Smooth muscle cell (in vitro differentiated cells): ENCODE data around the gene AGO3. TPM values are rescaled to one million over a fixed set of nuclear protein-coding genes. Genes with fewer than 3 reads are reported as not detected.

Experiments
- DNase-seq: peaks from one replicate; lab custom pipeline; 2025; ENCODE audit not compliant: unreplicated experiment; lab: John Stamatoyannopoulos, UW
- H2AFZ ChIP-seq: fragments of 200-600 bp; sonication (generic); 2 replicates; pipeline ENCODE4 v1.6.0; 2016; ENCODE audit warnings: antibody characterized with exemption, low read depth, mild to moderate bottlenecking
- H3F3A ChIP-seq: fragments of 200-600 bp; sonication (generic); 2 replicates; pipeline ENCODE4 v1.6.0; 2017; ENCODE audit warnings: antibody characterized with exemption, low read depth
- H3K27ac ChIP-seq: fragments of 200-600 bp; sonication (generic); 2 replicates; pipeline ENCODE4 v1.5.1; 2016; ENCODE audit warnings: low read depth, mild to moderate bottlenecking
- H3K27me3 ChIP-seq: fragments of 200-600 bp; sonication (generic); 2 replicates; pipeline ENCODE4 v1.6.1; 2016; ENCODE audit warnings: low read depth, mild to moderate bottlenecking
- H3K36me3 ChIP-seq: fragments of 200-600 bp; sonication (generic); 2 replicates; pipeline ENCODE4 v1.5.1; 2016; ENCODE audit warnings: low read depth
- H3K4me1 ChIP-seq: fragments of 200-600 bp; sonication (generic); 2 replicates; pipeline ENCODE4 v1.5.1; 2016; ENCODE audit warnings: low read depth
- H3K4me2 ChIP-seq: fragments of 200-600 bp; sonication (generic); 2 replicates; pipeline ENCODE4 v1.6.0; 2016; ENCODE audit warnings: mild to moderate bottlenecking
- H3K4me3 ChIP-seq: fragments of 200-600 bp; sonication (generic); 2 replicates; pipeline ENCODE4 v1.5.1; 2016; ENCODE audit warnings: mild to moderate bottlenecking
- H3K79me2 ChIP-seq: fragments of 200-600 bp; sonication (generic); 2 replicates; pipeline ENCODE4 v1.6.0; 2016; ENCODE audit warnings: low read depth, mild to moderate bottlenecking
- H3K9ac ChIP-seq: fragments of 200-600 bp; sonication (generic); 2 replicates; pipeline ENCODE4 v1.6.0; 2016; ENCODE audit warnings: low read depth
- H3K9me3 ChIP-seq: fragments of 200-600 bp; sonication (generic); replicated peaks from 2 replicates; pipeline ENCODE4 v1.5.1; 2016; ENCODE audit warnings: low read depth
- H4K20me1 ChIP-seq: fragments of 200-600 bp; sonication (generic); 2 replicates; pipeline ENCODE4 v1.6.0; 2016; ENCODE audit warnings: low read depth
- WGBS: methylation state at CpG from one replicate; pipeline ENCODE4 v1.1.7; 2016; ENCODE audit warnings: low lambda C conversion rate; 5-methylcytosine and 5-hydroxymethylcytosine counted together
- polyA plus RNA-seq: library from polyadenylated mRNA; unstranded; fragments of >200 nt; fragmentation: Nextera tagmentation; extraction: Ambion mirVana; gene quantifications from 2 replicates; pipeline ENCODE4 v1.2.1, GENCODE V29; 2016
- total RNA-seq: library from RNA; depleted of rRNA; stranded (reverse); fragments of >200 nt; gene quantifications from 2 replicates; pipeline ENCODE4 v1.2.3, GENCODE V29; 2014
- TF ChIP-seq, protein P1 (sequence below): fragments of 200-600 bp; sonication (generic); IDR thresholded peaks from 2 replicates; pipeline ENCODE4 v1.5.1; 2017; ENCODE audit warnings: borderline replicate concordance, mild to moderate bottlenecking, antibody characterized with exemption; ENCODE audit not compliant: insufficient read depth, poor library complexity, severe bottlenecking

AGO3 gene
- total and polyA plus RNA-seq, 2 experiments from 2014 or later: 14.3 to 31.6 TPM

DNA sequence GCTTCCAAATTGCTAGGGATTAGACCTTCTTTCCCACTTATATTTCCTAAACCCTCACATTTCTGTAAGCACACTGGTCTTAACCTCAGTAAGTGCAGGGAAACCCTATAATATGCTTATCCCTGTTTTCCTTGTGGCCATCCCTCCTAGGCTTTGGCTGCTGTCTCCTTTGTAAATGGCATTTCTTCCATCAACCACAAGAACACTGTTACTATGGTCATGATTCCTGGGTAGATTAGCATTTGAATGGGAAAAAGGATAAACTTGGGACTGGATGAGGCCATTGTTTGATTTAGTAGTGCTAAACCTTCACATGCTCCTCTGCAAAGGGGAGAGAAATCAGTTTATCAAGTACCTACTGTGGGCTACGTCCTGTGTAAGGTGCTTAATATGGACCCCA lies 16.2 kb upstream of the AGO3 start:
- 97% methylated on average over 1 of the region's 1 CpG for WGBS
- Histone ChIP-seq H3K27me3 (no peaks in the 10 kb centered on the region), H2AFZ (no peak overlapping the region), H4K20me1 (no peaks in the 10 kb centered on the region), H3F3A (no peaks in the 10 kb centered on the region), H3K9me3 (no peaks in the 10 kb centered on the region), H3K9ac (no peak overlapping the region), H3K4me1 (no peaks in the 10 kb centered on the region), H3K36me3 (peaks cover 17% of the 10 kb centered on the region), H3K4me2 (no peak overlapping the region), H3K79me2 (no peaks in the 10 kb centered on the region), H3K4me3 (no peak overlapping the region), H3K27ac (no peak overlapping the region)
- TF ChIP-seq, protein P1, sequence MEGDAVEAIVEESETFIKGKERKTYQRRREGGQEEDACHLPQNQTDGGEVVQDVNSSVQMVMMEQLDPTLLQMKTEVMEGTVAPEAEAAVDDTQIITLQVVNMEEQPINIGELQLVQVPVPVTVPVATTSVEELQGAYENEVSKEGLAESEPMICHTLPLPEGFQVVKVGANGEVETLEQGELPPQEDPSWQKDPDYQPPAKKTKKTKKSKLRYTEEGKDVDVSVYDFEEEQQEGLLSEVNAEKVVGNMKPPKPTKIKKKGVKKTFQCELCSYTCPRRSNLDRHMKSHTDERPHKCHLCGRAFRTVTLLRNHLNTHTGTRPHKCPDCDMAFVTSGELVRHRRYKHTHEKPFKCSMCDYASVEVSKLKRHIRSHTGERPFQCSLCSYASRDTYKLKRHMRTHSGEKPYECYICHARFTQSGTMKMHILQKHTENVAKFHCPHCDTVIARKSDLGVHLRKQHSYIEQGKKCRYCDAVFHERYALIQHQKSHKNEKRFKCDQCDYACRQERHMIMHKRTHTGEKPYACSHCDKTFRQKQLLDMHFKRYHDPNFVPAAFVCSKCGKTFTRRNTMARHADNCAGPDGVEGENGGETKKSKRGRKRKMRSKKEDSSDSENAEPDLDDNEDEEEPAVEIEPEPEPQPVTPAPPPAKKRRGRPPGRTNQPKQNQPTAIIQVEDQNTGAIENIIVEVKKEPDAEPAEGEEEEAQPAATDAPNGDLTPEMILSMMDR: no peak
- DNase-seq: no peak

DNA sequence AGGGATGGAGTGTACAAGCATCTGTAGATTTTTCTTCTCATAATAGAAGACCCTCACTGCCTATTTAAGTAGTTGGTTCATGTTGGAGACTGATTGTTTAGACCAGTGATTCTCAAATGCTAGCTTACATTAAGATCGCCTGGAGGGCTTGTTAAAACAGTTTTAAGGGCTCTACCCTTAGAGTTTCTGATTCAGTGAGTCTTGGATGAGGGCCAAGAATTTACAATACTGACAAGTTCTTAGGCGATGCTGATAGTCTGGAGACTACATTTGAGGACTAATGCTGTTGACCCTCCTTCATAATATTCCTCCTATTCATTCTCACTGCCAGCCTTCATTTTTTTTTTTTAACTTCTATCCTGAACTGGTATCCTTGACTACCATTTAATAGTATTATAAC lies 15.2 kb upstream of the AGO3 start:
- Histone ChIP-seq H3K4me1 (no peaks in the 10 kb centered on the region), H2AFZ (no peak overlapping the region), H3K79me2 (no peaks in the 10 kb centered on the region), H3K4me3 (no peak overlapping the region), H3K27me3 (no peaks in the 10 kb centered on the region), H3K36me3 (peaks cover 17% of the 10 kb centered on the region), H3F3A (no peaks in the 10 kb centered on the region), H3K4me2 (no peak overlapping the region), H4K20me1 (no peaks in the 10 kb centered on the region), H3K9ac (no peak overlapping the region), H3K27ac (no peak overlapping the region), H3K9me3 (no peaks in the 10 kb centered on the region)
- WGBS: 67% methylated on average over 2 of the region's 2 CpGs
- TF ChIP-seq, protein P1: no peak
- DNase-seq: no peak

DNA sequence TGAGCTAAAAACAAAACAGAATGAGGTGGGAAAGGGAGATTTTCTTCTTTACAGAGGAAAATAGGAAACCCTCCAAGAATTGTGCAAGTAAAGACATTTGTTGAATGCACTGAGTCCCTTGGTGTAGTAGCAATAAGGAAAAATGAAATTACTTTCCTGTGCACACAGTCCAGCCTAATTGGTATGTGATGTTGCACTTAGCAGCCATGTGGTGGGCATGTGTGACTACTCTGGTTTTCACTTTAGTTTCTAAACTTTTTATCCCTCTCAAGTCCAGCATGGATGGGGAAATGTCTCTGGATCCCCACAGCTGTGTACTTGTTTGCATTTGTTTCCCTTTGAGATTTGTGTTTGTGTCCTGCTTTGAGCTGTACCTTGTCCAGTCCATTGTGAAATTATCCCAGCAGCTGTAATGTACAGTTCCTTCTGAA lies 7.1 kb upstream of the AGO3 start:
- H3K36me3 ChIP-seq: no peaks in the 10 kb centered on the region
- no peak overlapping the region for H3K4me2 ChIP-seq
- no peaks in the 10 kb centered on the region for H3K79me2 ChIP-seq
- H3K27ac ChIP-seq: no peak overlapping the region
- TF ChIP-seq, protein P1: no peak
- H3K9ac ChIP-seq: no peak overlapping the region
- no peaks in the 10 kb centered on the region for H3K4me1 ChIP-seq
- H3K27me3 ChIP-seq: no peaks in the 10 kb centered on the region
- no peaks in the 10 kb centered on the region for H3F3A ChIP-seq
- H3K9me3 ChIP-seq: no peaks in the 10 kb centered on the region
- DNase-seq: no peak
- no peak overlapping the region for H2AFZ ChIP-seq
- no peak overlapping the region for H3K4me3 ChIP-seq
- no peaks in the 10 kb centered on the region for H4K20me1 ChIP-seq

DNA sequence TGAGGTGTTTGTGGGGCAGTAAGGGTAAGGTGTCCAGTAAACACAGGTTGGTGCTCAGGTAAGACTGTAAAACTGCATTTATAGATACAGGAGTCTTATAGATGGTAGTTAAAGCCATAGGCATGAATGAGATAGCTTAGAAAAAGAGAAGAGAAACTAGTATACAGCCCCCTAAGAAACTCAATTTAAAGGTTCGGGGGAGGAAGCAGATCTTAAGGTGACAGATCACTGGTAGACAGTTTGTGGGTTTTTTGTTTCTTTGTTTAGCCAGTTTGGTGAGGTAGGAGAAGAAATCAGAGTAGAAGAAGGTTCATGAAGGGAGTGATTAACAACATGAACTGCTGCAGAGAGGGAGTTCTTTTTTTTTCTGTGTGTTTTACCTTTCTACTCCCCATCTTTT lies 6.1 kb upstream of the AGO3 start:
- H3K9me3 ChIP-seq: no peaks in the 10 kb centered on the region
- no peak overlapping the region for H3K27ac ChIP-seq
- H3K4me2 ChIP-seq: no peak overlapping the region
- no peaks in the 10 kb centered on the region for H3K79me2 ChIP-seq
- H3K9ac ChIP-seq: no peak overlapping the region
- H3K4me1 ChIP-seq: peaks cover 3% of the 10 kb centered on the region
- no peak overlapping the region for H3K4me3 ChIP-seq
- H3K27me3 ChIP-seq: no peaks in the 10 kb centered on the region
- H3K36me3 ChIP-seq: no peaks in the 10 kb centered on the region
- H2AFZ ChIP-seq: no peak overlapping the region
- H3F3A ChIP-seq: no peaks in the 10 kb centered on the region
- H4K20me1 ChIP-seq: no peaks in the 10 kb centered on the region
- no peak for DNase-seq
- TF ChIP-seq, protein P1: no peak
- 88% methylated on average over 1 of the region's 1 CpG for WGBS
